ENCODE data around the gene PTPRT.

GRCh38 chr20:42272516-42272915, 917.2 kb downstream of the PTPRT start:
- TF ChIP-seq, protein P1, sequence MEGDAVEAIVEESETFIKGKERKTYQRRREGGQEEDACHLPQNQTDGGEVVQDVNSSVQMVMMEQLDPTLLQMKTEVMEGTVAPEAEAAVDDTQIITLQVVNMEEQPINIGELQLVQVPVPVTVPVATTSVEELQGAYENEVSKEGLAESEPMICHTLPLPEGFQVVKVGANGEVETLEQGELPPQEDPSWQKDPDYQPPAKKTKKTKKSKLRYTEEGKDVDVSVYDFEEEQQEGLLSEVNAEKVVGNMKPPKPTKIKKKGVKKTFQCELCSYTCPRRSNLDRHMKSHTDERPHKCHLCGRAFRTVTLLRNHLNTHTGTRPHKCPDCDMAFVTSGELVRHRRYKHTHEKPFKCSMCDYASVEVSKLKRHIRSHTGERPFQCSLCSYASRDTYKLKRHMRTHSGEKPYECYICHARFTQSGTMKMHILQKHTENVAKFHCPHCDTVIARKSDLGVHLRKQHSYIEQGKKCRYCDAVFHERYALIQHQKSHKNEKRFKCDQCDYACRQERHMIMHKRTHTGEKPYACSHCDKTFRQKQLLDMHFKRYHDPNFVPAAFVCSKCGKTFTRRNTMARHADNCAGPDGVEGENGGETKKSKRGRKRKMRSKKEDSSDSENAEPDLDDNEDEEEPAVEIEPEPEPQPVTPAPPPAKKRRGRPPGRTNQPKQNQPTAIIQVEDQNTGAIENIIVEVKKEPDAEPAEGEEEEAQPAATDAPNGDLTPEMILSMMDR (IDR thresholded peaks at IDR 0.05) = no peak
- TF ChIP-seq POLR2A (IDR thresholded peaks at IDR 0.05) (no peak), EP300 (IDR thresholded peaks at IDR 0.05) (no peak)

Data from suprapubic skin (tissue), 3 donors.